ENCODE data around the gene MAGT1.

DNA sequence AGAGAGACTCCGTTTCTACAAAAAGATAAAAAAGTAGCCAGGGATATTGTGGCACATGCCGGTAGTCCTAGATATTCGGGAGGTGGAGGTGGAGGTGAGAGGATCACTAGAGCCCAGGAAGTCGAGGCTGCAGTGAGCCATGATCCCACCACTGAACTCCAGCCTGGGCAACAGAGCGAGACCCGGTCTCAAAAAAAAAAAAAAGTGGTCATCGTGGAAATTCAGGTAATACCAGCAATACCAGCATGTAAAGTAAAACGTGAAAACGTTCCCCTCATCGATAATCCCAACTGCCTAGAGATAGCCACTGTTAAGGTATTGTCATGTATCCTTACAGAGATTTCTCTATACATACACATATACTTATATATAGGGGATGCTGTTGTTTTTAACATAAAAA lies 1.5 kb downstream of the MAGT1 start:
- TF ChIP-seq, protein P1, sequence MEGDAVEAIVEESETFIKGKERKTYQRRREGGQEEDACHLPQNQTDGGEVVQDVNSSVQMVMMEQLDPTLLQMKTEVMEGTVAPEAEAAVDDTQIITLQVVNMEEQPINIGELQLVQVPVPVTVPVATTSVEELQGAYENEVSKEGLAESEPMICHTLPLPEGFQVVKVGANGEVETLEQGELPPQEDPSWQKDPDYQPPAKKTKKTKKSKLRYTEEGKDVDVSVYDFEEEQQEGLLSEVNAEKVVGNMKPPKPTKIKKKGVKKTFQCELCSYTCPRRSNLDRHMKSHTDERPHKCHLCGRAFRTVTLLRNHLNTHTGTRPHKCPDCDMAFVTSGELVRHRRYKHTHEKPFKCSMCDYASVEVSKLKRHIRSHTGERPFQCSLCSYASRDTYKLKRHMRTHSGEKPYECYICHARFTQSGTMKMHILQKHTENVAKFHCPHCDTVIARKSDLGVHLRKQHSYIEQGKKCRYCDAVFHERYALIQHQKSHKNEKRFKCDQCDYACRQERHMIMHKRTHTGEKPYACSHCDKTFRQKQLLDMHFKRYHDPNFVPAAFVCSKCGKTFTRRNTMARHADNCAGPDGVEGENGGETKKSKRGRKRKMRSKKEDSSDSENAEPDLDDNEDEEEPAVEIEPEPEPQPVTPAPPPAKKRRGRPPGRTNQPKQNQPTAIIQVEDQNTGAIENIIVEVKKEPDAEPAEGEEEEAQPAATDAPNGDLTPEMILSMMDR (IDR thresholded peaks at IDR 0.05; ENCODE audit: low read depth, low read length), result no peak
- TF ChIP-seq EZH2phosphoT487 (IDR thresholded peaks at IDR 0.05; ENCODE audit: low read depth), result no peak
